ENCODE results near the gene RNF213. TPM values are rescaled to one million over a fixed set of nuclear protein-coding genes. Genes with fewer than 3 reads are reported as not detected.

RNF213 gene
- total RNA-seq, 4 donors from 2014 or later: 83.6 to 205 (median 103) TPM

DNA sequence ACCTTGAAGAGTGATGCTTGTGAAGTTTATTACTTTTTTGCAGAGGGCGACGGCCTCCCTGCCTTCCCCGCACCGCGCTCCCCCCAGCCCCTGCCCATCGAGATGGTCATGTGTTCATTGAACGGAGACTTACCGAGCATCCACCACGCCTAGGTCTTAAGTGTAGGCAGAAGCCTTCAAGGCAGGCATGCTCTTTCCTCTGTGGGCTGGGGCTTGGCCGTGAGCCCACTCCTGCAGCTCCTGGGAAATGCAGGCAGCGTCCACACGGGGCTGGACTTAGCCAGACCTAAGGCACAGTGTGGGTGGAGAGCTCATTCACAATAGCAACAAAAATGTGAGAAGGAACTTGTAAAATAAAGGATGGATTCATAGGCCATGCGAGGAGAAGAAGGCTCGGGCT is 19.2 kb downstream of the RNF213 start:
- no peak for DNase-seq (ENCODE audit: low spot score)
- TF ChIP-seq, protein P1, sequence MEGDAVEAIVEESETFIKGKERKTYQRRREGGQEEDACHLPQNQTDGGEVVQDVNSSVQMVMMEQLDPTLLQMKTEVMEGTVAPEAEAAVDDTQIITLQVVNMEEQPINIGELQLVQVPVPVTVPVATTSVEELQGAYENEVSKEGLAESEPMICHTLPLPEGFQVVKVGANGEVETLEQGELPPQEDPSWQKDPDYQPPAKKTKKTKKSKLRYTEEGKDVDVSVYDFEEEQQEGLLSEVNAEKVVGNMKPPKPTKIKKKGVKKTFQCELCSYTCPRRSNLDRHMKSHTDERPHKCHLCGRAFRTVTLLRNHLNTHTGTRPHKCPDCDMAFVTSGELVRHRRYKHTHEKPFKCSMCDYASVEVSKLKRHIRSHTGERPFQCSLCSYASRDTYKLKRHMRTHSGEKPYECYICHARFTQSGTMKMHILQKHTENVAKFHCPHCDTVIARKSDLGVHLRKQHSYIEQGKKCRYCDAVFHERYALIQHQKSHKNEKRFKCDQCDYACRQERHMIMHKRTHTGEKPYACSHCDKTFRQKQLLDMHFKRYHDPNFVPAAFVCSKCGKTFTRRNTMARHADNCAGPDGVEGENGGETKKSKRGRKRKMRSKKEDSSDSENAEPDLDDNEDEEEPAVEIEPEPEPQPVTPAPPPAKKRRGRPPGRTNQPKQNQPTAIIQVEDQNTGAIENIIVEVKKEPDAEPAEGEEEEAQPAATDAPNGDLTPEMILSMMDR (IDR thresholded peaks at IDR 0.05): no peak
- ATAC-seq (ENCODE audit: low FRiP score): peak; percentile 94

GRCh38 chr17:80281516-80281915 is 20.9 kb downstream of the RNF213 start:
- TF ChIP-seq, protein P1 (IDR thresholded peaks at IDR 0.05): no peak
- ATAC-seq (ENCODE audit: low FRiP score) (no peak), DNase-seq (ENCODE audit: low spot score) (no peak)

- ATAC-seq (ENCODE audit: low FRiP score) (no peak), DNase-seq (ENCODE audit: low spot score) (no peak)
- TF ChIP-seq, protein P1 (IDR thresholded peaks at IDR 0.05): no peak
Measured at GRCh38 chr17:80283116-80283852, 22.6 kb downstream of the RNF213 start.

DNA sequence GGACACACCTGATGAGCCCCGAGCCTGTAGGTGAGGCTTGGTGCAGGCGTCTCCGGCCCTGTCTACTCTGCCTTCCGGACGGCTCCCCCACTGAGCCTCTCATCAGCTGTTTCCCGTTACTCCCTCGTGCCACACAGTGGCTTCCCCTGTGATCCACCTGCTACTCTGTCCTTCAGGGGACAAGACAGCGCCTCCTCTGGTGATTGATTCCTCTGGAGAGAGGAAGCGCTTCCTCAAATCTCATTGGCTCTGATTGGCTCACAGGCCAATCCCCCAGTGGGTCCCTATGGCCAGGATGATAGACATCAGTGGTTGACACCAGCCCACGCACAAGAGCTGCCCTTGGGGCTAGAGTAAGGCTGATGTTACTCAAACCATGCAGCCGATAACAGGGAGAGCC is 24.0 kb downstream of the RNF213 start:
- DNase-seq (ENCODE audit: low spot score) (no peak), ATAC-seq (ENCODE audit: low FRiP score) (no peak)
- TF ChIP-seq, protein P1 (IDR thresholded peaks at IDR 0.05): no peak

DNA sequence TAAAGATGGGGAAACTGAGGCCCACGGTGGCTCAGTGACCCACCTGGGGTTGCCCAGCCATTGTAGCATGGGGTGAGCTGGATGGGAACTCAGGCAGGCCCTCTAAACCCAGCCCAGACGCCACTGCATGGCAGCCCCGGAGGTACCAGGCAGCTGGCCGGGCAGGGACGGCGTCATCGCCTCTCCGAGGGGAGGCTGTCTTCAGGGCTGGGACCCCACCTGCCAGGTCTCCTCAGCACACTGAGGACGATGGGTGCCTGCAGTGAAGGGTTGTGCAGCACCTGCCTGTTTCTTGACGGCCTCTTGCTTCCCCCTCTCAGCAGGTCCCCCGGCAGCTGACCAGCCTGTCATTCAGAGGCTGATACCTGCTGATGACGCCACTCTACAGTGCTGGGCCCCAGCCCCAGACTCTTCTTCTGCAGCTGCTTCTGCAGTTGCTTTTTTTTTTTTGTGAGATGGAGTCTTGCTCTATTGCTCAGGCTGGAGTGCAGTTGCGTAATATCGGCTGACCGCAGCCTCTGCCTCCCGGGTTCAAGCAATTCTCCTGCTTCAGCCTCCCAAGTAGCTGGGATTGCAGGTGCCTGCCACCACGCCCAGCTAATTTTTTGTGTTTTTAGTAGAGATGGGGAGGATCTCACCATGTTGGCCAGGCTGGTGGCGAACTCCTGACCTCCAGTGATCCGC is 24.7 kb downstream of the RNF213 start:
- TF ChIP-seq, protein P1 (IDR thresholded peaks at IDR 0.05): no peak
- no peak for ATAC-seq (ENCODE audit: low FRiP score)
- no peak for DNase-seq (ENCODE audit: low spot score)

DNA sequence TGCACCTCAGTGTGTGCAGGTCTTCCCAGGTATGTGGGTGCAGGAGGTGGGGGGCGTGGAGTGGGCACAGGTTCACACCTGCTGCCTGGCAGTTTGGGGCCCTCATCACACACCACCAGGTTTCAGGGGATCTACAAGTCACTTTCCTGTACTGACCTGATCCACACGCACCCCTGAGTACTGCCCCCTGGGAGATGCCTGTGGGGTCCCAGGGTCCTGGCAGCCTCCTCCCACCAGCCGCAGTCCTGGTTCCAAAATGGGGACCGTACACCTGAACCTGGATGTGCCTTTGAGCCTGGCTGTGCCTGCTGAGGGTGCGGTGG is 25.9 kb downstream of the RNF213 start:
- DNase-seq (ENCODE audit: low spot score): no peak
- TF ChIP-seq, protein P1 (IDR thresholded peaks at IDR 0.05): no peak
- no peak for ATAC-seq (ENCODE audit: low FRiP score)

GRCh38 chr17:80287038-80287437 is 26.4 kb downstream of the RNF213 start:
- ATAC-seq (ENCODE audit: low FRiP score) (no peak), DNase-seq (ENCODE audit: low spot score) (no peak)

More at GRCh38 chr17:80287038-80287437, 26.4 kb downstream of the RNF213 start:
- TF ChIP-seq, protein P1 (IDR thresholded peaks at IDR 0.05): no peak

Measured in omental fat pad (tissue), 4 donors.